HepG2 (cell line): ENCODE measurements around the gene CNIH4. TPM values are rescaled to one million over a fixed set of nuclear protein-coding genes. Genes with fewer than 3 reads are reported as not detected.

Source experiments
- CEBPG ChIP-seq: IDR thresholded peaks from 2 replicates; pipeline ENCODE4 v1.6.1; 2016
- GTF2F1 ChIP-seq: fragments of 150-350 bp; IDR thresholded peaks from 2 replicates; pipeline ENCODE4 v1.6.1; 2014; ENCODE audit warnings: low read length
- MNT ChIP-seq: fragments of 450-650 bp; IDR thresholded peaks from 2 replicates; pipeline ENCODE4 v1.6.1; 2016
- NFIB ChIP-seq: sonication (generic); formaldehyde crosslinking; IDR thresholded peaks from 2 replicates; pipeline ENCODE4 v1.9.0; 2021; ENCODE audit warnings: missing genetic modification reagents, mild to moderate bottlenecking, borderline replicate concordance
- SMARCE1 ChIP-seq: fragments of 450-650 bp; IDR thresholded peaks from 2 replicates; pipeline ENCODE4 v1.6.1; 2017; ENCODE audit warnings: borderline replicate concordance
- YEATS2 ChIP-seq: sonication (generic); formaldehyde crosslinking; IDR thresholded peaks from 2 replicates; pipeline ENCODE4 v1.4.0; 2020; ENCODE audit warnings: missing genetic modification reagents, borderline replicate concordance
- ZBTB40 ChIP-seq, 2 experiments: fragments of 450-650 bp in 1 of 2; sonication (generic) in 1 of 2; formaldehyde crosslinking in 1 of 2; IDR thresholded peaks; 2 replicates each; pipeline versions ENCODE4 v1.6.1 to v1.8.0; 2016 to 2022; ENCODE audit warnings: antibody characterized with exemption in 1 of 2, mild to moderate bottlenecking in 1 of 2, missing genetic modification reagents in 1 of 2
- ZGPAT ChIP-seq: IDR thresholded peaks from 2 replicates; pipeline ENCODE4 v1.6.1; 2016; ENCODE audit warnings: mild to moderate bottlenecking
- ZNF275 ChIP-seq: sonication (generic); formaldehyde crosslinking; IDR thresholded peaks from 2 replicates; pipeline ENCODE4 v1.8.0; 2022; ENCODE audit warnings: missing genetic modification reagents, mild to moderate bottlenecking, inconsistent platforms, borderline replicate concordance
- ZNF281 ChIP-seq: sonication (generic); formaldehyde crosslinking; IDR thresholded peaks from 2 replicates; pipeline ENCODE4 v1.4.0; 2020; ENCODE audit warnings: missing genetic modification reagents, borderline replicate concordance
- ZNF589 ChIP-seq: sonication (generic); formaldehyde crosslinking; conservative IDR thresholded peaks from 2 replicates; pipeline ENCODE4 v1.8.0; 2022; ENCODE audit warnings: mild to moderate bottlenecking, moderate library complexity, missing genetic modification reagents
- polyA plus RNA-seq, 8 experiments: library from polyadenylated mRNA; depleted of rRNA in 3 of 8; stranded (reverse) in 7 of 8; unstranded in 1 of 8; fragments of >200 nt; fragmentation: Illumina TruSeq in 4 of 8; extraction: Trizol in 4 of 8; gene quantifications; 2 replicates each; pipeline versions ENCODE4 v1.2.1 to v1.2.3, GENCODE V29; 2011 to 2016; ENCODE audit warnings: low read depth in 4 of 8, missing spikeins in 1 of 8, mixed read lengths in 1 of 8; ENCODE audit not compliant: insufficient read depth in 1 of 8
- total RNA-seq, 5 experiments: library from RNA; depleted of rRNA; stranded (reverse); fragments of >200 nt; fragmentation: Illumina TruSeq; extraction: Trizol; gene quantifications; 2 replicates each; pipeline ENCODE4 v1.2.3, GENCODE V29; 2016; ENCODE audit warnings: low read depth in 1 of 5

CNIH4 gene
- total and polyA plus RNA-seq, 2 of the 13 experiments (the other 11 are each of a cell fraction or from before 2014, with no cell fraction given), result 51.8 to 52.9 TPM

- TF ChIP-seq ZBTB40 (IDR thresholded peaks at IDR 0.05), result peak; percentile 99
- peak; percentile 100 for TF ChIP-seq ZBTB40 (CRISPR knock-in tag; IDR thresholded peaks at IDR 0.05)
- no peak for TF ChIP-seq GTF2F1
- peak; percentile 66 for TF ChIP-seq ZGPAT (CRISPR knock-in tag)
- no peak for TF ChIP-seq NFIB
- TF ChIP-seq MNT, result no peak
- 0 out of 2 replicates have a peak, but pooled peaks have one; percentile 17 for TF ChIP-seq CEBPG (CRISPR knock-in tag)
- no peak; the same call in 1 of the 2 replicates for TF ChIP-seq ZNF281 (CRISPR knock-in tag)
- TF ChIP-seq YEATS2 (CRISPR knock-in tag), result peak; percentile 95
- no peak for TF ChIP-seq ZNF275 (CRISPR knock-in tag)
- TF ChIP-seq SMARCE1, result no peak
- TF ChIP-seq ZNF589 (CRISPR knock-in tag), result no peak
Observed at GRCh38 chr1:224329842-224330753, 26.6 kb upstream of the CNIH4 start, which contains the start of gene NVL (continued).
